ENCODE data around the gene MED25. TPM values are rescaled to one million over a fixed set of nuclear protein-coding genes. Genes with fewer than 3 reads are reported as not detected.

Gene MED25
- total RNA-seq, 1 donor from 2014 or later = 34.5 TPM

GRCh38 chr19:49830766-49831165 is 12.7 kb downstream of the MED25 start:
- no peaks in the 10 kb centered on the region for H3K27me3 ChIP-seq (ENCODE audit: control insufficient read depth, insufficient read depth, low read length)
- H3K36me3 ChIP-seq (ENCODE audit: control insufficient read depth, insufficient read depth, low read length) = peaks cover 1% of the 10 kb centered on the region
- H3K4me3 ChIP-seq (ENCODE audit: low read depth, low read length) = no peak overlapping the region
- TF ChIP-seq, protein P1, sequence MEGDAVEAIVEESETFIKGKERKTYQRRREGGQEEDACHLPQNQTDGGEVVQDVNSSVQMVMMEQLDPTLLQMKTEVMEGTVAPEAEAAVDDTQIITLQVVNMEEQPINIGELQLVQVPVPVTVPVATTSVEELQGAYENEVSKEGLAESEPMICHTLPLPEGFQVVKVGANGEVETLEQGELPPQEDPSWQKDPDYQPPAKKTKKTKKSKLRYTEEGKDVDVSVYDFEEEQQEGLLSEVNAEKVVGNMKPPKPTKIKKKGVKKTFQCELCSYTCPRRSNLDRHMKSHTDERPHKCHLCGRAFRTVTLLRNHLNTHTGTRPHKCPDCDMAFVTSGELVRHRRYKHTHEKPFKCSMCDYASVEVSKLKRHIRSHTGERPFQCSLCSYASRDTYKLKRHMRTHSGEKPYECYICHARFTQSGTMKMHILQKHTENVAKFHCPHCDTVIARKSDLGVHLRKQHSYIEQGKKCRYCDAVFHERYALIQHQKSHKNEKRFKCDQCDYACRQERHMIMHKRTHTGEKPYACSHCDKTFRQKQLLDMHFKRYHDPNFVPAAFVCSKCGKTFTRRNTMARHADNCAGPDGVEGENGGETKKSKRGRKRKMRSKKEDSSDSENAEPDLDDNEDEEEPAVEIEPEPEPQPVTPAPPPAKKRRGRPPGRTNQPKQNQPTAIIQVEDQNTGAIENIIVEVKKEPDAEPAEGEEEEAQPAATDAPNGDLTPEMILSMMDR (IDR thresholded peaks at IDR 0.05; ENCODE audit: insufficient read depth, low read length, poor library complexity, severe bottlenecking) = no peak
- no peak for DNase-seq (ENCODE audit: low read depth)

- DNase-seq (ENCODE audit: low read depth) = no peak
- TF ChIP-seq, protein P1 (IDR thresholded peaks at IDR 0.05; ENCODE audit: insufficient read depth, low read length, poor library complexity, severe bottlenecking) = no peak
- Histone ChIP-seq H3K27me3 (ENCODE audit: control insufficient read depth, insufficient read depth, low read length) (no peaks in the 10 kb centered on the region), H3K4me3 (ENCODE audit: low read depth, low read length) (no peak overlapping the region), H3K36me3 (ENCODE audit: control insufficient read depth, insufficient read depth, low read length) (peaks cover 1% of the 10 kb centered on the region)
Observed at GRCh38 chr19:49831592-49831991, 13.5 kb downstream of the MED25 start.

DNA sequence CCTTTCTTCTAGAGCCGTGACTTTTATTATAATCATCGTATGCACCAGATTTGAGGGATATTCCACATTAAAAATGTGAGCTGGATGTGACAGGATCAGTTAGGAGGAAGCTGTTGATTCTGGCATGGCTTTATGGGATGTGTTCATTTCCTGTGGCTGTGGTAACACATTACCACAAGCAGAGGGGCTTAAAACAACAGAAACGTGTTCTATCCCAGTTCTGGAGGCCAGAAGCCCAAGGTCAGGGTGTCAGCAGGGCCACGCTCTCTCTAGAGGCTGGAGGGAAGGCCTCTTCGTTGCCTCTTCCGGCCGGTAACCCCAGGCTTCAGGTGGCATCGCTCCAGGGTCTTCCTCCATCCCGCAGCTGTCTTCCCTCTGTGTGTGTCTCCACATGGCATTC is 14.5 kb downstream of the MED25 start:
- no peak for DNase-seq (ENCODE audit: low read depth)
- Histone ChIP-seq H3K4me3 (ENCODE audit: low read depth, low read length) (no peak overlapping the region), H3K36me3 (ENCODE audit: control insufficient read depth, insufficient read depth, low read length) (peaks cover 1% of the 10 kb centered on the region), H3K27me3 (ENCODE audit: control insufficient read depth, insufficient read depth, low read length) (no peaks in the 10 kb centered on the region)
- TF ChIP-seq, protein P1 (IDR thresholded peaks at IDR 0.05; ENCODE audit: insufficient read depth, low read length, poor library complexity, severe bottlenecking) = no peak

DNA sequence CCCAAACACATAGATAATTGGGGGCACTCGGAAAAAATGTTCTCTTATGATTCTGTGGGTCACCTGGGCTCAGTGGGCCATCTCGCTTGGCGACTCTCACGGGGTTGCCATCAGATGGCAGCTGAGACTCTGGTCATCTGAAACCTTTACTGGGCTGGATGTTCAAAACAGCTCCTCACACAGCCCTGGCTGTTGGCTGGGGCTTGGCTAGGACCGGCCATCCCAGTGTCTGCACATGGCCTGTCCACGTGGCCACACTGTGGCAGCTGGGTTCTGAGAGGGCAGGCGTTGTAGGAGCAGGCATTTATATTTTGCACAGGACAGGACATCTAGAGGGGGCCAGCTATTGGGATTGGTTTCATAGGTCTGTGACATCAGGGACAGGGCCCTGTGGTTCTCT is 15.5 kb downstream of the MED25 start:
- Histone ChIP-seq H3K27me3 (ENCODE audit: control insufficient read depth, insufficient read depth, low read length) (no peaks in the 10 kb centered on the region), H3K4me3 (ENCODE audit: low read depth, low read length) (no peak overlapping the region), H3K36me3 (ENCODE audit: control insufficient read depth, insufficient read depth, low read length) (peaks cover 1% of the 10 kb centered on the region)
- TF ChIP-seq, protein P1 (IDR thresholded peaks at IDR 0.05; ENCODE audit: insufficient read depth, low read length, poor library complexity, severe bottlenecking) = no peak
- no peak for DNase-seq (ENCODE audit: low read depth)

GRCh38 chr19:49835562-49835961 is 17.5 kb downstream of the MED25 start:
- no peak overlapping the region for H3K4me3 ChIP-seq (ENCODE audit: low read depth, low read length)
- no peaks in the 10 kb centered on the region for H3K27me3 ChIP-seq (ENCODE audit: control insufficient read depth, insufficient read depth, low read length)
- peaks cover 1% of the 10 kb centered on the region for H3K36me3 ChIP-seq (ENCODE audit: control insufficient read depth, insufficient read depth, low read length)
- no peak for DNase-seq (ENCODE audit: low read depth)
- TF ChIP-seq, protein P1 (IDR thresholded peaks at IDR 0.05; ENCODE audit: insufficient read depth, low read length, poor library complexity, severe bottlenecking) = no peak

DNA sequence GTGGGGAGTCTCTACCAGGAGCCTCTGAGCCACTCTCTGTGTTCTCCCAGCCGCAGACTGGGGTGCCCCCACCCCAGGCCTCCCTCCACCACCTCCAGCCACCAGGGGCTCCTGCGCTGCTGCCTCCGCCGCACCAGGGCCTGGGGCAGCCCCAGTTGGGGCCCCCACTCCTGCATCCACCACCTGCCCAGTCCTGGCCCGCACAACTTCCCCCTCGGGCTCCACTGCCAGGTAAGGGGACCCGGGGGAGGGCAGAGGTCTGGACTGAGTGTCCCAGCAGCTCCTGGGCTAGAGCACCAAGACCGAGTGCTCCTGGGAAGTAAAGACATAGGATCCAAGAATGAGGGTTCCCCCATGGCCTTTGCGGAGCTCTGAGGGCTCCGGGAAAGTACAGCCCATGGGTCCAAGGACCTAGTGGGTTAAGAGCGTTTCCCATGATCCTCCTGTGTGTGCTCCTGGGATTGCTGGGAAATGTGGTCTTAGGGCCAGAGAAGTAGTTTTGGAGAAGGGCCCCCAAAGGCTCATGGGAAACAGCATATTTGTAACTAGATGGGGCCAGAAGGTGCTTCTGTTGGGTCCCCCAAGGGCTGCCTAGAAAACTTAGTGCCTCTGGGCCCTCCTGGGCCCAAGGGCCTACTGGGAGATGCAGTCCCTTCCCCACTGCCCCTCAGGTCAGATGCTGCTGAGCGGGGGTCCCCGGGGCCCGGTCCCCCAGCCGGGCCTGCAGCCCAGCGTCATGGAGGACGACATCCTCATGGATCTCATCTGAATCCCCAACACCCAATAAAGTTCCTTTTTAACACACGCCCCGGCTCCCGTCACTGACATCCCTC is 18.3 kb downstream of the MED25 start:
- Histone ChIP-seq H3K36me3 (ENCODE audit: control insufficient read depth, insufficient read depth, low read length) (peaks cover 1% of the 10 kb centered on the region), H3K27me3 (ENCODE audit: control insufficient read depth, insufficient read depth, low read length) (no peaks in the 10 kb centered on the region), H3K4me3 (ENCODE audit: low read depth, low read length) (no peak overlapping the region)
- TF ChIP-seq, protein P1 (IDR thresholded peaks at IDR 0.05; ENCODE audit: insufficient read depth, low read length, poor library complexity, severe bottlenecking) = no peak
- DNase-seq (ENCODE audit: low read depth) = no peak

Data from kidney epithelial cell (primary cell).